H9 (cell line): ENCODE results near the gene TIMM10. TPM values are rescaled to one million over a fixed set of nuclear protein-coding genes. Genes with fewer than 3 reads are reported as not detected.

ENCODE experiments used
- DNase-seq: peaks from one replicate; pipeline ENCODE4 v3.0.0-alpha.2; 2017
- H2AFZ ChIP-seq: one replicate; pipeline ENCODE4 v1.6.1; 2013; ENCODE audit warnings: mild to moderate bottlenecking, low read length, control low read depth, moderate library complexity
- H2AK5ac ChIP-seq: 2 replicates; pipeline ENCODE4 v1.6.1; 2013; ENCODE audit warnings: low read length, control low read depth, mixed read lengths; ENCODE audit not compliant: insufficient read length
- H2BK120ac ChIP-seq: one replicate; pipeline ENCODE4 v1.6.1; 2013; ENCODE audit warnings: low read depth, mild to moderate bottlenecking, low read length, control low read depth, inconsistent platforms; ENCODE audit not compliant: poor library complexity, severe bottlenecking
- H2BK12ac ChIP-seq: 2 replicates; pipeline ENCODE4 v1.6.1; 2013; ENCODE audit warnings: low read length, control low read depth, mixed read lengths, low read depth; ENCODE audit not compliant: insufficient read length
- H2BK15ac ChIP-seq: 2 replicates; pipeline ENCODE4 v1.6.1; 2013; ENCODE audit warnings: low read depth, low read length, control low read depth
- H2BK20ac ChIP-seq: one replicate; pipeline ENCODE4 v1.6.1; 2013; ENCODE audit warnings: low read depth, mild to moderate bottlenecking, low read length, control low read depth, inconsistent platforms; ENCODE audit not compliant: poor library complexity, severe bottlenecking
- H2BK5ac ChIP-seq: 2 replicates; pipeline ENCODE4 v1.6.1; 2013; ENCODE audit warnings: low read length, control low read depth, mixed read lengths; ENCODE audit not compliant: insufficient read length
- H3K14ac ChIP-seq: 2 replicates; pipeline ENCODE4 v1.6.1; 2013; ENCODE audit warnings: low read length, control low read depth; ENCODE audit not compliant: insufficient read depth
- H3K18ac ChIP-seq: 2 replicates; pipeline ENCODE4 v1.6.1; 2013; ENCODE audit warnings: low read depth, mild to moderate bottlenecking, mixed read lengths, low read length, control low read depth; ENCODE audit not compliant: insufficient read length
- H3K23ac ChIP-seq: 2 replicates; pipeline ENCODE4 v1.6.1; 2013; ENCODE audit warnings: low read length, control low read depth, mixed read lengths, low read depth; ENCODE audit not compliant: insufficient read length
- H3K23me2 ChIP-seq: 2 replicates; pipeline ENCODE4 v1.6.1; 2013; ENCODE audit warnings: low read depth, mild to moderate bottlenecking, mixed read lengths, low read length, control low read depth; ENCODE audit not compliant: insufficient read length, poor library complexity, severe bottlenecking
- H3K27ac ChIP-seq: 2 replicates; pipeline ENCODE4 v1.5.1; 2013; ENCODE audit warnings: low read length, control low read depth, mixed read lengths, low read depth; ENCODE audit not compliant: insufficient read length
- H3K27me3 ChIP-seq: 2 replicates; pipeline ENCODE4 v1.6.1; 2013; ENCODE audit warnings: low read length, control low read depth, inconsistent platforms; ENCODE audit not compliant: insufficient read depth
- H3K4ac ChIP-seq: 2 replicates; pipeline ENCODE4 v1.6.1; 2013; ENCODE audit warnings: low read depth, mild to moderate bottlenecking, control low read depth, inconsistent platforms, low read length, moderate library complexity
- H3K4me1 ChIP-seq: 2 replicates; pipeline ENCODE4 v1.6.1; 2013; ENCODE audit warnings: low read length, control low read depth, inconsistent platforms; ENCODE audit not compliant: insufficient read depth
- H3K4me2 ChIP-seq: 2 replicates; pipeline ENCODE4 v1.6.1; 2013; ENCODE audit warnings: low read length, control low read depth, mixed read lengths; ENCODE audit not compliant: insufficient read length, insufficient read depth
- H3K56ac ChIP-seq: 2 replicates; pipeline ENCODE4 v1.6.1; 2013; ENCODE audit warnings: low read depth, mild to moderate bottlenecking, mixed read lengths, low read length, control low read depth; ENCODE audit not compliant: insufficient read length
- H3K79me1 ChIP-seq: 2 replicates; pipeline ENCODE4 v1.6.1; 2013; ENCODE audit warnings: low read depth, mild to moderate bottlenecking, moderate library complexity, low read length, control low read depth, inconsistent platforms; ENCODE audit not compliant: insufficient read depth, poor library complexity, severe bottlenecking
- H3K79me2 ChIP-seq: 2 replicates; pipeline ENCODE4 v1.6.1; 2013; ENCODE audit warnings: low read length, control low read depth, inconsistent platforms; ENCODE audit not compliant: insufficient read depth
- H3K9ac ChIP-seq: 2 replicates; pipeline ENCODE4 v1.6.1; 2013; ENCODE audit warnings: low read length, control low read depth, mixed read lengths; ENCODE audit not compliant: insufficient read length; ENCODE audit errors: extremely low read depth
- H3K9me3 ChIP-seq: one replicate; pipeline ENCODE4 v1.6.1; 2013; ENCODE audit warnings: low read depth, low read length, inconsistent platforms; ENCODE audit not compliant: control insufficient read depth
- H3T11ph ChIP-seq: one replicate; pipeline ENCODE4 v1.6.1; 2013; ENCODE audit warnings: mild to moderate bottlenecking, low read length, control low read depth, inconsistent platforms
- H4K20me1 ChIP-seq: one replicate; pipeline ENCODE4 v1.6.1; 2013; ENCODE audit not compliant: control insufficient read depth, insufficient read length, insufficient read depth
- H4K5ac ChIP-seq: 2 replicates; pipeline ENCODE4 v1.6.1; 2013; ENCODE audit warnings: low read depth, mild to moderate bottlenecking, mixed read lengths, low read length, control low read depth; ENCODE audit not compliant: insufficient read length
- H4K8ac ChIP-seq: replicated peaks from 2 replicates; pipeline ENCODE4 v1.6.1; 2013; ENCODE audit warnings: low read length, control low read depth, mixed read lengths, low read depth; ENCODE audit not compliant: insufficient read length
- H4K91ac ChIP-seq: 2 replicates; pipeline ENCODE4 v1.6.1; 2013; ENCODE audit warnings: low read depth, mild to moderate bottlenecking, moderate library complexity, mixed read lengths, low read length, control low read depth; ENCODE audit not compliant: insufficient read length
- H3K27ac Mint-ChIP-seq, 3 experiments: 2 replicates in 2 of 3; 3 replicates in 1 of 3; pipeline ENCODE4 v1.8.0; 2020 to 2021; ENCODE audit warnings: mixed read lengths in 3 of 3, mild to moderate bottlenecking in 1 of 3, moderate library complexity in 1 of 3
- H3K27me3 Mint-ChIP-seq: 2 replicates; pipeline ENCODE4 v1.8.0; 2021; ENCODE audit warnings: low read depth, mild to moderate bottlenecking, moderate library complexity, mixed read lengths
- H3K36me3 Mint-ChIP-seq, 3 experiments: 2 replicates in 2 of 3; 3 replicates in 1 of 3; pipeline ENCODE4 v1.8.0; 2020 to 2021; ENCODE audit warnings: low read depth in 3 of 3, mixed read lengths in 3 of 3; ENCODE audit not compliant: insufficient read depth in 1 of 3
- H3K4me1 Mint-ChIP-seq, 2 experiments: 2 replicates each; pipeline ENCODE4 v1.8.0; 2020; ENCODE audit warnings: mixed read lengths in 2 of 2
- H3K4me3 Mint-ChIP-seq, 2 experiments: 2 replicates in 1 of 2; 3 replicates in 1 of 2; pipeline ENCODE4 v1.8.0; 2020 to 2021; ENCODE audit warnings: mild to moderate bottlenecking in 2 of 2, mixed read lengths in 2 of 2, moderate library complexity in 1 of 2
- H3K9me3 Mint-ChIP-seq, 2 experiments: 2 replicates in 1 of 2; 3 replicates in 1 of 2; pipeline ENCODE4 v1.8.0; 2020; ENCODE audit warnings: mild to moderate bottlenecking in 2 of 2, mixed read lengths in 2 of 2, moderate library complexity in 1 of 2
- CTCF ChIP-seq: fragments of 200-600 bp; sonication (generic); conservative IDR thresholded peaks from 3 replicates; pipeline ENCODE4 v1.8.0; 2021; ENCODE audit warnings: antibody characterized with exemption, mild to moderate bottlenecking
- WGBS: extraction: QIAGEN DNeasy Blood & Tissue Kit; methylation state at CpG from one replicate; pipeline ENCODE4 v1.1.7; 2013; ENCODE audit warnings: missing lambda C conversion rate, low lambda C conversion rate, mixed read lengths; ENCODE audit not compliant: insufficient read length; ENCODE audit errors: extremely low coverage; 5-methylcytosine and 5-hydroxymethylcytosine counted together
- total RNA-seq: library from RNA; stranded (reverse); gene quantifications from 2 replicates; pipeline ENCODE4 v1.2.1, GENCODE V29; 2021

Gene TIMM10
- total RNA-seq, 1 experiment from 2014 or later: 130 TPM

GRCh38 chr11:57485217-57485990 is 45.1 kb downstream of the TIMM10 start:
- no peaks in the 10 kb centered on the region for H3K9me3 ChIP-seq
- H4K20me1 ChIP-seq: no peaks in the 10 kb centered on the region
- no peak overlapping the region for H2BK12ac ChIP-seq
- H2AFZ ChIP-seq: no peak overlapping the region
- H3K14ac ChIP-seq: no peak overlapping the region
- H3K23me2 ChIP-seq: peaks cover 15% of the 10 kb centered on the region
- H3K4me2 ChIP-seq: no peak overlapping the region
- no peak overlapping the region for H2AK5ac ChIP-seq
- H3K23ac ChIP-seq: no peak overlapping the region
- no peak for TF ChIP-seq CTCF
- Mint-ChIP-seq H3K4me1 (peaks cover 8 to 24% of the 10 kb centered on the region in 2 experiments), H3K27me3 (peaks cover 42% of the 10 kb centered on the region), H3K27ac (no peak overlapping the region), H3K9me3 (no peaks in the 10 kb centered on the region; a peak in 1 of 5 replicates), H3K36me3 (peaks cover 16 to 22% (median 20%) of the 10 kb centered on the region in 3 experiments; a peak in 6 of 7 replicates), H3K4me3 (no peak overlapping the region)
- H2BK15ac ChIP-seq: no peak overlapping the region
- no peak overlapping the region for H3K4ac ChIP-seq
- no peak overlapping the region for H2BK120ac ChIP-seq
- no peak overlapping the region for H4K91ac ChIP-seq
- no peak overlapping the region for H4K5ac ChIP-seq
- H4K8ac ChIP-seq: no peak overlapping the region
- no peak overlapping the region for H3K9ac ChIP-seq
- H3T11ph ChIP-seq: no peak overlapping the region
- WGBS: no CpG with 5 or more reads among the region's 10 CpGs
- no peaks in the 10 kb centered on the region for H3K79me1 ChIP-seq
- no peaks in the 10 kb centered on the region for H3K4me1 ChIP-seq
- no peak overlapping the region for H2BK20ac ChIP-seq
- H3K18ac ChIP-seq: no peak overlapping the region
- no peak overlapping the region for H3K27ac ChIP-seq
- no peaks in the 10 kb centered on the region for H3K79me2 ChIP-seq
- no peak overlapping the region for H2BK5ac ChIP-seq
- no peak overlapping the region for H3K56ac ChIP-seq
- no peaks in the 10 kb centered on the region; the same call in 1 of the 2 replicates for H3K27me3 ChIP-seq
- no peak for DNase-seq
